Stimulated activated CD8-positive, alpha-beta memory T cell treated with anti-CD3 and anti-CD28 coated beads, Interleukin-12 subunit alpha, Interleukin-12 subunit beta, amount 100 ng/mL, for 1 hour (primary cell): ENCODE data around the gene CIAO2A.

Experiments used
- DNase-seq: peaks from one replicate; pipeline ENCODE4 v3.0.0-alpha.2; 2020; ENCODE audit warnings: low read depth

Gene CIAO2A

GRCh38 chr15:64038878-64039610 lies 54.6 kb downstream of the CIAO2A start:
- DNase-seq = no peak

- DNase-seq = no peak
Observed at GRCh38 chr15:64037966-64038365, 55.7 kb downstream of the CIAO2A start.

GRCh38 chr15:64037116-64037515 lies 56.5 kb downstream of the CIAO2A start:
- no peak for DNase-seq

- DNase-seq = no peak
Observed at GRCh38 chr15:64035525-64035924, 58.1 kb downstream of the CIAO2A start.

- DNase-seq = no peak
Observed at GRCh38 chr15:64034519-64034918, 59.1 kb downstream of the CIAO2A start.

GRCh38 chr15:64032329-64032728 lies 61.3 kb downstream of the CIAO2A start:
- DNase-seq = no peak

GRCh38 chr15:64030123-64030522 lies 63.5 kb downstream of the CIAO2A start:
- no peak for DNase-seq

GRCh38 chr15:64029633-64030032 lies 64.0 kb downstream of the CIAO2A start:
- no peak for DNase-seq

GRCh38 chr15:64029110-64029509 lies 64.5 kb downstream of the CIAO2A start:
- no peak for DNase-seq

GRCh38 chr15:64026591-64026990 lies 67.0 kb downstream of the CIAO2A start:
- DNase-seq = no peak

GRCh38 chr15:64024172-64025050 lies 69.2 kb downstream of the CIAO2A start:
- no peak for DNase-seq

GRCh38 chr15:64023220-64023619 lies 70.4 kb downstream of the CIAO2A start:
- no peak for DNase-seq

- no peak for DNase-seq
Observed at GRCh38 chr15:64022571-64022970, 71.1 kb downstream of the CIAO2A start.
